ENCODE data around the gene ANKS1A. TPM values are rescaled to one million over a fixed set of nuclear protein-coding genes. Genes with fewer than 3 reads are reported as not detected.

Gene ANKS1A
- total RNA-seq, 1 experiment from 2014 or later = 21.7 TPM

DNA sequence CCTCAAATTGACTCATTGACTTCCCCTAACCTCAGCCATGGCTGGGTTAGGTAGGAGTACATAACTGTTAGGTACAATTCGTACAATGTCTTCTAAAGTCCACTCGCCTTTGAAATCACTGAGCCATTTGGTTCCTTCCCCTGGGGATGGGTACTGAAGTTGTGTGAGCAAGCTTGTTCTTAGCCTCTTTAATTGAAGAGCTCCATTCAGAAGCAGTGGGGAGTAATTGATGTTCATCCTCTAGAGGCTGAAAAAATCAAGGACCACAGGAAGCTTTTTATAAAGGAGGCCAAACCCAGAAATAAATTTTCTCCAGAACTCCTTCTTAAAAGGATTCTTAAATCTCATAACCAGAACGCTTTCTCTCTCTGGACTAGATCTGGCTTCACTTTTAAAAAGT, 60.6 kb downstream of the ANKS1A start:
- CTCF ChIA-PET = interaction anchor here (0.7 kb wide), 1 partner anchor 94 kb away, joined by 3 read pairs; no protein-coding TSS in a partner anchor
- no TSS peak for BruUV-seq (replicated peaks)
- intact Hi-C loops (cut with micrococcal nuclease; ENCODE audit: unreplicated experiment) = no loop called here
- POLR2A ChIA-PET (ENCODE audit: low non-redundant PET) = interaction anchor here (0.6 kb wide), 1 partner anchor 65 kb away, joined by 3 read pairs; no protein-coding TSS in a partner anchor
- TF ChIP-seq EZH2 (IDR thresholded peaks at IDR 0.05; ENCODE audit: borderline replicate concordance, low read depth, low read length, poor library complexity, severe bottlenecking) = no peak
- no peak for TF ChIP-seq CTCF (conservative IDR thresholded peaks at IDR 0.05; ENCODE audit: low read depth, low read length)
- Histone ChIP-seq H3K4me1 (ENCODE audit: insufficient read depth, low read length, poor library complexity, severe bottlenecking) (peaks cover 31% of the 10 kb centered on the region), H3K27me3 (replicated peaks; ENCODE audit: insufficient read depth, low read depth, low read length, poor library complexity) (no peaks in the 10 kb centered on the region), H3K36me3 (ENCODE audit: insufficient read depth, low read length, poor library complexity, severe bottlenecking) (no peaks in the 10 kb centered on the region), H3K4me3 (ENCODE audit: low read depth, low read length, poor library complexity, severe bottlenecking) (no peak overlapping the region), H3K27ac (ENCODE audit: low read depth, low read length, poor library complexity, severe bottlenecking) (no peak overlapping the region), H3K9me3 (ENCODE audit: low read depth, low read length, poor library complexity, severe bottlenecking) (no peaks in the 10 kb centered on the region)
- DNase-seq (ENCODE audit: low spot score) = peak; percentile 72

GRCh38 chr6:34950849-34951248, 61.8 kb downstream of the ANKS1A start:
- no peaks in the 10 kb centered on the region for H3K9me3 ChIP-seq (ENCODE audit: low read depth, low read length, poor library complexity, severe bottlenecking)
- H3K27me3 ChIP-seq (replicated peaks; ENCODE audit: insufficient read depth, low read depth, low read length, poor library complexity) = no peaks in the 10 kb centered on the region
- ChIA-PET CTCF (no interaction called here), POLR2A (ENCODE audit: low non-redundant PET) (no interaction called here)
- peaks cover 36% of the 10 kb centered on the region for H3K4me1 ChIP-seq (ENCODE audit: insufficient read depth, low read length, poor library complexity, severe bottlenecking)
- H3K27ac ChIP-seq (ENCODE audit: low read depth, low read length, poor library complexity, severe bottlenecking) = no peak overlapping the region
- H3K4me3 ChIP-seq (ENCODE audit: low read depth, low read length, poor library complexity, severe bottlenecking) = no peak overlapping the region
- peak; percentile 23 for DNase-seq (ENCODE audit: low spot score)
- TF ChIP-seq CTCF (conservative IDR thresholded peaks at IDR 0.05; ENCODE audit: low read depth, low read length) (no peak), EZH2 (IDR thresholded peaks at IDR 0.05; ENCODE audit: borderline replicate concordance, low read depth, low read length, poor library complexity, severe bottlenecking) (no peak)
- H3K36me3 ChIP-seq (ENCODE audit: insufficient read depth, low read length, poor library complexity, severe bottlenecking) = no peaks in the 10 kb centered on the region
- no TSS peak for BruUV-seq (replicated peaks)
- intact Hi-C loops (cut with micrococcal nuclease; ENCODE audit: unreplicated experiment) = no loop called here

DNA sequence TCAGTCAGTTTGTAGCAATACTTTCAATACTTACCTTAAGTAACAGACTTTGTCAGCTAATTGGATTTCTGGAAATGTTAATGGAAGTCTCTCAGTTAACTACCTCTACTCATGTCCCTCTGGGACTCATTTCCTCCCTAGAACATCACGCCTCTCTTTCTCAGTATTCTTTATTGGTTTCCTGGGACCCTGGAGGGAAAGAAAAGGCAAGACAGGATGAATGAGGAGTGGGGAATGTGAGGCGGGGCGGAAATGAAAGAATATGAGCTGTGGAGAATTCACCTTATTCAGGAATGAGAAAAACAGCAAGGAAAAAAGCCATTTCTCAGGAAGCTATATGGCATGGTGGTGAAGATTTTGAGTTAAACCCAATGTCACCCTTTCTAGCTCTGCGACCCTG, 62.7 kb downstream of the ANKS1A start:
- Histone ChIP-seq H3K4me3 (ENCODE audit: low read depth, low read length, poor library complexity, severe bottlenecking) (no peak overlapping the region), H3K36me3 (ENCODE audit: insufficient read depth, low read length, poor library complexity, severe bottlenecking) (no peaks in the 10 kb centered on the region), H3K9me3 (ENCODE audit: low read depth, low read length, poor library complexity, severe bottlenecking) (no peaks in the 10 kb centered on the region), H3K27ac (ENCODE audit: low read depth, low read length, poor library complexity, severe bottlenecking) (no peak overlapping the region), H3K4me1 (ENCODE audit: insufficient read depth, low read length, poor library complexity, severe bottlenecking) (peaks cover 38% of the 10 kb centered on the region), H3K27me3 (replicated peaks; ENCODE audit: insufficient read depth, low read depth, low read length, poor library complexity) (no peaks in the 10 kb centered on the region)
- BruUV-seq (replicated peaks) = no TSS peak
- intact Hi-C loops (cut with micrococcal nuclease; ENCODE audit: unreplicated experiment) = no loop called here
- ChIA-PET CTCF (interaction anchor here (0.9 kb wide), 1 partner anchor 35 kb away, joined by 3 read pairs; no protein-coding TSS in a partner anchor), POLR2A (ENCODE audit: low non-redundant PET) (no interaction called here)
- TF ChIP-seq EZH2 (IDR thresholded peaks at IDR 0.05; ENCODE audit: borderline replicate concordance, low read depth, low read length, poor library complexity, severe bottlenecking) (no peak), CTCF (conservative IDR thresholded peaks at IDR 0.05; ENCODE audit: low read depth, low read length) (no peak)
- peak; percentile 90 for DNase-seq (ENCODE audit: low spot score)
